ENCODE measurements around the gene AUTS2. TPM values are rescaled to one million over a fixed set of nuclear protein-coding genes. Genes with fewer than 3 reads are reported as not detected.

AUTS2 gene
- total and polyA plus RNA-seq, 2 of the 8 experiments (the other 6 are each of a cell fraction or from before 2014, with no cell fraction given) = 25.9 to 101 TPM

- no peaks in the 10 kb centered on the region; the same call in 1 of the 2 replicates for H3K79me1 ChIP-seq (ENCODE audit: low read depth, low read length)
- TF ChIP-seq TEAD4 (IDR thresholded peaks at IDR 0.05; ENCODE audit: low read depth, low read length) (no peak), NANOG (IDR thresholded peaks at IDR 0.05; ENCODE audit: insufficient read depth, low read depth, low read length, poor library complexity, severe bottlenecking) (no peak), RAD21 (IDR thresholded peaks at IDR 0.05 in 1 of 2, conservative IDR thresholded peaks at IDR 0.05 in 1 of 2; ENCODE audit: low read depth in 2 of 2, low read length in 2 of 2) (no peak), NRF1 (IDR thresholded peaks at IDR 0.05; ENCODE audit: low read depth, low read length) (no peak), TAF1 (IDR thresholded peaks at IDR 0.05; ENCODE audit: low read depth, low read length) (no peak), USF2 (IDR thresholded peaks at IDR 0.05; ENCODE audit: low read length) (no peak), GTF2F1 (IDR thresholded peaks at IDR 0.05; ENCODE audit: borderline replicate concordance, low read depth, low read length) (no peak), SIRT6 (IDR thresholded peaks at IDR 0.05; ENCODE audit: low read length) (no peak), SAP30 (IDR thresholded peaks at IDR 0.05; ENCODE audit: insufficient read depth, insufficient replicate concordance, low read length) (no peak)
These were observed 213.4 kb downstream of the AUTS2 start for GRCh38 chr7:69811476-69812308.

More at GRCh38 chr7:69811476-69812308, 213.4 kb downstream of the AUTS2 start:
- Histone ChIP-seq H3K4me1 (replicated peaks in 1 of 4; ENCODE audit: control insufficient read depth in 3 of 4, insufficient read depth in 4 of 4, low read length in 3 of 4) (peaks cover 0 to 5% (median 2%) of the 10 kb centered on the region in 4 experiments; a peak in 3 of 7 replicates), H3K56ac (replicated peaks; ENCODE audit: insufficient read length, low read depth, low read length) (no peak overlapping the region), H2BK5ac (ENCODE audit: low read depth, low read length) (no peak overlapping the region), H3K4me3 (ENCODE audit: extremely low read depth in 1 of 4, insufficient read depth in 2 of 4, low read depth in 3 of 4, low read length in 4 of 4) (no peak overlapping the region), H2BK15ac (ENCODE audit: low read length) (no peak overlapping the region), H3K36me3 (ENCODE audit: control insufficient read depth in 2 of 4, insufficient read depth in 4 of 4, low read length in 3 of 4) (no peaks in the 10 kb centered on the region), H3K27me3 (replicated peaks in 1 of 4; ENCODE audit: control insufficient read depth in 3 of 4, extremely low read depth in 1 of 4, insufficient read depth in 3 of 4, low read length in 3 of 4) (no peaks in the 10 kb centered on the region), H3K9me3 (ENCODE audit: insufficient read depth in 2 of 2, low read depth in 1 of 2, low read length in 1 of 2) (no peaks in the 10 kb centered on the region), H3K4ac (replicated peaks; ENCODE audit: insufficient read length, low read depth, low read length) (no peak overlapping the region), H2AFZ (ENCODE audit: low read length) (no peak overlapping the region), H2AK5ac (ENCODE audit: low read depth, low read length) (no peak overlapping the region), H3K27ac (ENCODE audit: low read depth, low read length) (no peak overlapping the region), H3K23me2 (ENCODE audit: low read depth, low read length) (no peaks in the 10 kb centered on the region), H4K20me1 (replicated peaks in 1 of 2; ENCODE audit: control insufficient read depth in 1 of 2, insufficient read depth in 2 of 2, low read length in 2 of 2) (no peaks in the 10 kb centered on the region), H3K18ac (ENCODE audit: extremely low read depth, low read length) (no peak overlapping the region), H3K9ac (replicated peaks in 1 of 4; ENCODE audit: extremely low read depth in 1 of 4, low read depth in 3 of 4, low read length in 3 of 4) (no peak overlapping the region), H4K5ac (ENCODE audit: insufficient read length, low read depth, low read length) (no peak overlapping the region), H2BK20ac (ENCODE audit: low read length) (no peak overlapping the region), H3K79me2 (ENCODE audit: control insufficient read depth in 1 of 2, insufficient read depth in 2 of 2, low read length in 2 of 2) (no peaks in the 10 kb centered on the region), H3K4me2 (ENCODE audit: insufficient read depth in 1 of 2, low read depth in 2 of 2, low read length in 2 of 2) (no peak overlapping the region), H2BK12ac (ENCODE audit: low read depth, low read length) (no peak overlapping the region), H3K23ac (ENCODE audit: insufficient read length) (no peak overlapping the region), H4K8ac (ENCODE audit: extremely low read depth, insufficient read depth, low read length) (no peak overlapping the region), H2BK120ac (replicated peaks; ENCODE audit: low read depth, low read length) (no peak overlapping the region), H3K14ac (ENCODE audit: insufficient read length) (no peak overlapping the region), H4K91ac (replicated peaks; ENCODE audit: insufficient read length, low read length) (no peak overlapping the region)
- CTCF ChIA-PET (ENCODE audit: partially characterized antibody) = interaction anchor here (0.6 to 1.2 kb wide), 3 partner anchors 12 to 431 kb away, joined by 3 read pairs; no protein-coding TSS in a partner anchor
- POLR2A ChIA-PET (ENCODE audit: partially characterized antibody) = interaction anchor here (1.0 kb wide), 1 partner anchor 10 kb away, joined by 3 read pairs; no protein-coding TSS in a partner anchor
- WGBS, 2 experiments (ENCODE audit: extremely low coverage in 1 of 2, insufficient coverage in 1 of 2, insufficient read length in 1 of 2, insufficient replicate concordance in 2 of 2, low coverage in 1 of 2, low lambda C conversion rate in 2 of 2, missing lambda C conversion rate in 1 of 2) = 90% methylated on average over 7 of the region's 7 CpGs; no CpG with 5 or more reads in 1 of the 2 experiments
- FAIRE-seq (no peak), DNase-seq (ENCODE audit: low read depth in 1 of 2, low spot score in 2 of 2) (no peak)
